KG1 (cell line): ENCODE measurements around the gene ZNF440.
A peak's percentile ranks its signal among the peaks of the same experiment; 100 is the strongest.
"Not testable (repeated sequence)": the region's sequence is repeated elsewhere in the genome, so short reads cannot be mapped to it uniquely, and the experiment has no call there.

ENCODE experiments used
- DNase-seq: peaks from one replicate; lab custom pipeline; 2025; lab: John Stamatoyannopoulos, UW

Gene ZNF440

GRCh38 chr19:11814029-11814699 is at the start of gene ZNF440:
TSS of gene ZNF440 (plus strand) at chr19:11814273. CDS start at chr19:11814448, 175 bp downstream.
- DNase-seq, result peak; percentile 91

GRCh38 chr19:11766597-11767591 is 47.2 kb upstream of the ZNF440 start, which contains the start of gene ZNF441:
TSS of gene ZNF441 (plus strand) at chr19:11767000. CDS start at chr19:11767194, 194 bp downstream.
- peak; percentile 85 for DNase-seq

GRCh38 chr19:11767633-11768133 is 46.4 kb upstream of the ZNF440 start:
- no peak for DNase-seq

- no peak for DNase-seq
Measured at GRCh38 chr19:11769995-11770394, 44.1 kb upstream of the ZNF440 start.

- not testable (repeated sequence) for DNase-seq
Measured at GRCh38 chr19:11771520-11771919, 42.6 kb upstream of the ZNF440 start.

GRCh38 chr19:11776669-11777068 is 37.4 kb upstream of the ZNF440 start:
- not testable (repeated sequence) for DNase-seq

- DNase-seq, result no peak
Measured at GRCh38 chr19:11780431-11781020, 33.5 kb upstream of the ZNF440 start.

- no peak for DNase-seq
Measured at GRCh38 chr19:11781295-11782057, 32.6 kb upstream of the ZNF440 start.

- no peak for DNase-seq
Measured at GRCh38 chr19:11783767-11784166, 30.3 kb upstream of the ZNF440 start.

- no peak for DNase-seq
Measured at GRCh38 chr19:11784356-11784755, 29.7 kb upstream of the ZNF440 start.

- no peak for DNase-seq
Measured at GRCh38 chr19:11787536-11787935, 26.5 kb upstream of the ZNF440 start.

GRCh38 chr19:11792942-11793341 is 21.1 kb upstream of the ZNF440 start:
- no peak for DNase-seq

GRCh38 chr19:11797491-11797890 is 16.6 kb upstream of the ZNF440 start:
- peak; percentile 76 for DNase-seq

- peak; percentile 88 for DNase-seq
Measured at GRCh38 chr19:11798391-11799330, 15.4 kb upstream of the ZNF440 start, which contains the start of gene ZNF491. TSS of gene ZNF491 (plus strand) at chr19:11798523. CDS start at chr19:11805954, 7,431 bp downstream.

GRCh38 chr19:11806354-11807098 is 7.5 kb upstream of the ZNF440 start:
- no peak for DNase-seq

GRCh38 chr19:11807099-11807380 is 7.0 kb upstream of the ZNF440 start:
- DNase-seq, result no peak

- DNase-seq, result no peak
Measured at GRCh38 chr19:11813703-11814028, 407 bp upstream of the ZNF440 start.

- DNase-seq, result no peak
Measured at GRCh38 chr19:11814700-11815035, 595 bp downstream of the ZNF440 start.

- no peak for DNase-seq
Measured at GRCh38 chr19:11821474-11822109, 7.5 kb downstream of the ZNF440 start.
